Measurements from ENCODE around the gene HCN4.

DNA sequence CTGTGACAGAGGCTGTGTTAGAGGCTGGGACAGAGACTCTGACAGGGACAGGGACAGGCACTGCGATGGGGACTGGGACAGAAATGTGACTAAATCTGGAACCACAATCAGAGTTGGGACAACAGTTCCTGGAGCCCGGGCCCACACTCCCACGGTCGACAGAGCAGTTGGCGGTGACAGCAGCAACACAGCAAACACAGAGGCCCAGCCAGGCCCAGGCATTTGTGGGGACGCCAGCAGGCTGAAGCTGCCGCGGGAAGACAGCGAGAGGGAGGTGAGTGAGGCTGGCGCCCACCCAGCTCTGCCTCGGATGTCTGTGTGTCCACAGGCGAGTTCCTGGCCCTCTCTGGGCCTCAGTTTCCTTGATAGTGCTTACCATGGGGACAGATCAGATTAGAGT lies 9.3 kb upstream of the HCN4 start:
- TF ChIP-seq EZH2 (IDR thresholded peaks at IDR 0.05) (no peak), EZH2phosphoT487 (IDR thresholded peaks at IDR 0.05) (no peak)
- TF ChIP-seq, protein P1, sequence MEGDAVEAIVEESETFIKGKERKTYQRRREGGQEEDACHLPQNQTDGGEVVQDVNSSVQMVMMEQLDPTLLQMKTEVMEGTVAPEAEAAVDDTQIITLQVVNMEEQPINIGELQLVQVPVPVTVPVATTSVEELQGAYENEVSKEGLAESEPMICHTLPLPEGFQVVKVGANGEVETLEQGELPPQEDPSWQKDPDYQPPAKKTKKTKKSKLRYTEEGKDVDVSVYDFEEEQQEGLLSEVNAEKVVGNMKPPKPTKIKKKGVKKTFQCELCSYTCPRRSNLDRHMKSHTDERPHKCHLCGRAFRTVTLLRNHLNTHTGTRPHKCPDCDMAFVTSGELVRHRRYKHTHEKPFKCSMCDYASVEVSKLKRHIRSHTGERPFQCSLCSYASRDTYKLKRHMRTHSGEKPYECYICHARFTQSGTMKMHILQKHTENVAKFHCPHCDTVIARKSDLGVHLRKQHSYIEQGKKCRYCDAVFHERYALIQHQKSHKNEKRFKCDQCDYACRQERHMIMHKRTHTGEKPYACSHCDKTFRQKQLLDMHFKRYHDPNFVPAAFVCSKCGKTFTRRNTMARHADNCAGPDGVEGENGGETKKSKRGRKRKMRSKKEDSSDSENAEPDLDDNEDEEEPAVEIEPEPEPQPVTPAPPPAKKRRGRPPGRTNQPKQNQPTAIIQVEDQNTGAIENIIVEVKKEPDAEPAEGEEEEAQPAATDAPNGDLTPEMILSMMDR (IDR thresholded peaks at IDR 0.05), result no peak

Data from neural progenitor cell (in vitro differentiated cells).